NCI-H226 (cell line): ENCODE measurements around the gene CRYL1.

Experiments
- DNase-seq: peaks from one replicate; pipeline ENCODE4 v3.0.0-alpha.2; 2015

Gene CRYL1

GRCh38 chr13:20362484-20363041 is 163.1 kb downstream of the CRYL1 start:
- DNase-seq: no peak

- DNase-seq: no peak
These were observed 164.7 kb downstream of the CRYL1 start for GRCh38 chr13:20360835-20361412.

GRCh38 chr13:20360041-20360491 is 165.6 kb downstream of the CRYL1 start:
- peak; percentile 3 for DNase-seq

- DNase-seq: peak; percentile 69
These were observed 166.3 kb downstream of the CRYL1 start for GRCh38 chr13:20359335-20359734.

- DNase-seq: no peak
These were observed 167.6 kb downstream of the CRYL1 start for GRCh38 chr13:20358022-20358421.

GRCh38 chr13:20356444-20356843 is 169.2 kb downstream of the CRYL1 start:
- no peak for DNase-seq

GRCh38 chr13:20354722-20355121 is 170.9 kb downstream of the CRYL1 start:
- no peak for DNase-seq

GRCh38 chr13:20353973-20354372 is 171.7 kb downstream of the CRYL1 start:
- no peak for DNase-seq
